Activated CD8-positive, alpha-beta memory T cell treated with anti-CD3 and anti-CD28 coated beads, Interleukin-2, amount 50 U/mL, for 24 hours (primary cell): ENCODE results near the gene UBALD2.
"Not testable (repeated sequence)": the region's sequence is repeated elsewhere in the genome, so short reads cannot be mapped to it uniquely, and the experiment has no call there.

Experiments
- DNase-seq: peaks from one replicate; pipeline ENCODE4 v3.0.0-alpha.2; 2020; ENCODE audit errors: extremely low read depth

UBALD2 gene

GRCh38 chr17:76277300-76278267, 12.4 kb downstream of the UBALD2 start:
- DNase-seq = no peak

GRCh38 chr17:76278268-76278908, 13.2 kb downstream of the UBALD2 start:
- DNase-seq = no peak

- no peak for DNase-seq
Measured at GRCh38 chr17:76278952-76279741, 14.0 kb downstream of the UBALD2 start.

- DNase-seq = no peak
Measured at GRCh38 chr17:76279742-76280287, 14.7 kb downstream of the UBALD2 start.

- DNase-seq = no peak
Measured at GRCh38 chr17:76280650-76281049, 15.5 kb downstream of the UBALD2 start.

GRCh38 chr17:76281573-76282371, 16.6 kb downstream of the UBALD2 start:
- no peak for DNase-seq

GRCh38 chr17:76292567-76292966, 27.4 kb downstream of the UBALD2 start:
- DNase-seq = no peak

- no peak for DNase-seq
Measured at GRCh38 chr17:76293106-76293505, 28.0 kb downstream of the UBALD2 start.

- DNase-seq = no peak
Measured at GRCh38 chr17:76296186-76296585, 31.0 kb downstream of the UBALD2 start.

- no peak for DNase-seq
Measured at GRCh38 chr17:76296889-76297288, 31.7 kb downstream of the UBALD2 start.

- no peak for DNase-seq
Measured at GRCh38 chr17:76297436-76297835, 32.3 kb downstream of the UBALD2 start.

- DNase-seq = no peak
Measured at GRCh38 chr17:76304226-76305134, 39.3 kb downstream of the UBALD2 start.

GRCh38 chr17:76305135-76305454, 39.9 kb downstream of the UBALD2 start:
- not testable (repeated sequence) for DNase-seq

- DNase-seq = no peak
Measured at GRCh38 chr17:76307299-76307965, 42.3 kb downstream of the UBALD2 start.

- no peak for DNase-seq
Measured at GRCh38 chr17:76307966-76308338, 42.8 kb downstream of the UBALD2 start, which contains the start of gene QRICH2. Gene QRICH2 (minus strand): TSS chr17:76308276. CDS start chr17:76307998, 278 bp downstream.

GRCh38 chr17:76309461-76309860, 44.3 kb downstream of the UBALD2 start:
- DNase-seq = no peak

- no peak for DNase-seq
Measured at GRCh38 chr17:76312735-76313134, 47.6 kb downstream of the UBALD2 start.

GRCh38 chr17:76314392-76315227, 49.5 kb downstream of the UBALD2 start:
- no peak for DNase-seq

GRCh38 chr17:76317535-76317934, 52.4 kb downstream of the UBALD2 start:
- no peak for DNase-seq
